H1 (cell line): ENCODE results near the gene CTF1.

Experiments
- EP300 ChIP-seq, 2 experiments: IDR thresholded peaks; 1 replicate in 1 of 2; 2 replicates in 1 of 2; pipeline ENCODE4 v1.6.1; 2011 to 2012; ENCODE audit warnings: low read depth in 2 of 2, low read length in 2 of 2, mild to moderate bottlenecking in 2 of 2, borderline replicate concordance in 1 of 2, inconsistent platforms in 1 of 2, moderate library complexity in 1 of 2
- EZH2 ChIP-seq: fragments of 200-600 bp; sonication (generic); IDR thresholded peaks from 2 replicates; pipeline ENCODE4 v1.7.1; 2012; ENCODE audit warnings: low read depth, mild to moderate bottlenecking, moderate library complexity, low read length, inconsistent platforms; ENCODE audit not compliant: severe bottlenecking
- MAFK ChIP-seq: IDR thresholded peaks from 2 replicates; pipeline ENCODE4 v1.6.1; 2012; ENCODE audit warnings: low read depth, mild to moderate bottlenecking, improper control_type of control experiment, low read length
- POLR2A ChIP-seq, 2 experiments: IDR thresholded peaks; 1 replicate in 1 of 2; 2 replicates in 1 of 2; pipeline ENCODE4 v1.6.1; 2011; ENCODE audit warnings: low read depth in 2 of 2, low read length in 2 of 2, mild to moderate bottlenecking in 2 of 2; ENCODE audit errors: control extremely low read depth in 1 of 2
- POLR2AphosphoS5 ChIP-seq: IDR thresholded peaks from 2 replicates; pipeline ENCODE4 v1.6.1; 2011; ENCODE audit warnings: low read depth, low read length
- SP1 ChIP-seq: IDR thresholded peaks from 2 replicates; pipeline ENCODE4 v1.6.1; 2011; ENCODE audit warnings: low read depth, low read length
- YY1 ChIP-seq: IDR thresholded peaks from 2 replicates; pipeline ENCODE4 v1.6.1; 2011; ENCODE audit warnings: low read depth, mild to moderate bottlenecking, low read length
- TF ChIP-seq, protein P1 (sequence below), 3 experiments: IDR thresholded peaks; 1 replicate in 2 of 3; 2 replicates in 1 of 3; pipeline versions ENCODE4 v1.5.1 to v1.6.1; 2011; ENCODE audit warnings: low read length in 3 of 3, mild to moderate bottlenecking in 3 of 3, inconsistent platforms in 2 of 3, low read depth in 1 of 3, moderate library complexity in 1 of 3; ENCODE audit not compliant: insufficient read depth in 1 of 3; ENCODE audit errors: control extremely low read depth in 1 of 3
- TF ChIP-seq, protein P2 (sequence below): IDR thresholded peaks from 2 replicates; pipeline ENCODE4 v1.6.1; 2012; ENCODE audit warnings: inconsistent platforms

DNA sequence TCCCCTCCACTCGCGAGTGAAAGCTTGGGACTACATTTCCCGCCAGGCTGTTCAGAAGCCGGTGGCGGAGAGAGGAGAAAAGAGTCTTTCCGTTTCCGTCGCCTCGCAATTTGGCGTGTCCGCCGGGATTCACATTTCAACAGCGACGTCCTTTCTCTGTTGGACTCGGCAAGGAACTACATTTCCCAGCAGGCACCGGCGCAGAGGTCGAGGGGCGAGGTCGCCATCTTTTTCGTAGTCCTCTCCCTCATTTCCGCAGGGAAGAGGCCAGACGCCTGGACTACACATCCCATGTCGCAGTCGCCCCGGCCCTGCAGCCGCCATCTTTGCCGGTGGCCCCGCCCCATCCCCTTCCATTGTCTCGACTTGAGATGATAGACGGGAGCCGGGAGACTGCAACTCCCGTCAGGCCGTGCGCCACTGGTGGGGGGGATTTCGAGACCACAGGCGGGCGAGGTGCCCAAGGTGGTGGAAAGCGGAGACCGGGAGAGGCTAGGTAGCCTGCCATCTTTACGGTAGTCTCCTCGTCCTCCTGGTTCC lies 26.1 kb downstream of the CTF1 start:
- TF ChIP-seq EZH2 (no peak), POLR2A (IDR thresholded peaks at IDR 0.05; ENCODE audit: control extremely low read depth in 1 of 2, low read depth in 2 of 2, low read length in 2 of 2) (no peak), SP1 (peak; percentile 47; the same call in 1 of the 2 replicates), MAFK (no peak), EP300 (IDR thresholded peaks at IDR 0.05; ENCODE audit: borderline replicate concordance in 1 of 2, low read depth in 2 of 2, low read length in 2 of 2) (no peak), YY1 (peak; percentile 98), POLR2AphosphoS5 (no peak; the same call in 1 of the 2 replicates)
- TF ChIP-seq, protein P1, sequence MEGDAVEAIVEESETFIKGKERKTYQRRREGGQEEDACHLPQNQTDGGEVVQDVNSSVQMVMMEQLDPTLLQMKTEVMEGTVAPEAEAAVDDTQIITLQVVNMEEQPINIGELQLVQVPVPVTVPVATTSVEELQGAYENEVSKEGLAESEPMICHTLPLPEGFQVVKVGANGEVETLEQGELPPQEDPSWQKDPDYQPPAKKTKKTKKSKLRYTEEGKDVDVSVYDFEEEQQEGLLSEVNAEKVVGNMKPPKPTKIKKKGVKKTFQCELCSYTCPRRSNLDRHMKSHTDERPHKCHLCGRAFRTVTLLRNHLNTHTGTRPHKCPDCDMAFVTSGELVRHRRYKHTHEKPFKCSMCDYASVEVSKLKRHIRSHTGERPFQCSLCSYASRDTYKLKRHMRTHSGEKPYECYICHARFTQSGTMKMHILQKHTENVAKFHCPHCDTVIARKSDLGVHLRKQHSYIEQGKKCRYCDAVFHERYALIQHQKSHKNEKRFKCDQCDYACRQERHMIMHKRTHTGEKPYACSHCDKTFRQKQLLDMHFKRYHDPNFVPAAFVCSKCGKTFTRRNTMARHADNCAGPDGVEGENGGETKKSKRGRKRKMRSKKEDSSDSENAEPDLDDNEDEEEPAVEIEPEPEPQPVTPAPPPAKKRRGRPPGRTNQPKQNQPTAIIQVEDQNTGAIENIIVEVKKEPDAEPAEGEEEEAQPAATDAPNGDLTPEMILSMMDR (IDR thresholded peaks at IDR 0.05; ENCODE audit: control extremely low read depth in 1 of 3, insufficient read depth in 1 of 3, low read depth in 1 of 3, low read length in 3 of 3), result no peak
- TF ChIP-seq, protein P2, sequence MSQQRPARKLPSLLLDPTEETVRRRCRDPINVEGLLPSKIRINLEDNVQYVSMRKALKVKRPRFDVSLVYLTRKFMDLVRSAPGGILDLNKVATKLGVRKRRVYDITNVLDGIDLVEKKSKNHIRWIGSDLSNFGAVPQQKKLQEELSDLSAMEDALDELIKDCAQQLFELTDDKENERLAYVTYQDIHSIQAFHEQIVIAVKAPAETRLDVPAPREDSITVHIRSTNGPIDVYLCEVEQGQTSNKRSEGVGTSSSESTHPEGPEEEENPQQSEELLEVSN, result no peak
